Stimulated activated CD4-positive, alpha-beta T cell treated with anti-CD3 and anti-CD28 coated beads, Interleukin-12 subunit alpha, Interleukin-12 subunit beta, amount 100 ng/mL, for 48 hours (primary cell): ENCODE data around the gene PSME2.

Source experiments
- DNase-seq, 3 donors: peaks; one replicate each; pipeline ENCODE4 v3.0.0-alpha.2; 2020; ENCODE audit warnings: low read depth in 2 of 3, low spot score in 1 of 3

Gene PSME2

GRCh38 chr14:24136684-24137528 is 9.5 kb downstream of the PSME2 start:
- DNase-seq, result no peak

- DNase-seq, result peak; percentile 92 to 97 (median 93)
Observed at GRCh38 chr14:24135834-24136683, 10.4 kb downstream of the PSME2 start, which contains the start of gene PSME1. TSS of gene PSME1 (plus strand) at chr14:24136194. CDS start at chr14:24136263, 69 bp downstream.

- no peak for DNase-seq
Observed at GRCh38 chr14:24135584-24135833, 10.9 kb downstream of the PSME2 start.

GRCh38 chr14:24133735-24134134 is 12.7 kb downstream of the PSME2 start:
- no peak for DNase-seq

- DNase-seq, result no peak
Observed at GRCh38 chr14:24132976-24133375, 13.4 kb downstream of the PSME2 start.

- no peak for DNase-seq
Observed at GRCh38 chr14:24132061-24132685, 14.2 kb downstream of the PSME2 start.

GRCh38 chr14:24131549-24131966 is 14.9 kb downstream of the PSME2 start:
- no peak for DNase-seq

GRCh38 chr14:24130717-24131548 is 15.5 kb downstream of the PSME2 start:
- no peak for DNase-seq

- no peak for DNase-seq
Observed at GRCh38 chr14:24130380-24130716, 16.1 kb downstream of the PSME2 start, which contains the start of gene FITM1. TSS of gene FITM1 (plus strand) at chr14:24130659. CDS start at chr14:24131564, 905 bp downstream.

GRCh38 chr14:24129410-24129998 is 16.9 kb downstream of the PSME2 start:
- no peak for DNase-seq

GRCh38 chr14:24127673-24128072 is 18.7 kb downstream of the PSME2 start:
- DNase-seq, result no peak

GRCh38 chr14:24126939-24127338 is 19.5 kb downstream of the PSME2 start:
- DNase-seq, result no peak

GRCh38 chr14:24123424-24124417 is 22.7 kb downstream of the PSME2 start:
- DNase-seq, result no peak

- DNase-seq, result no peak
Observed at GRCh38 chr14:24122898-24123297, 23.5 kb downstream of the PSME2 start.

GRCh38 chr14:24122416-24122815 is 24.0 kb downstream of the PSME2 start:
- no peak for DNase-seq

GRCh38 chr14:24121210-24121609 is 25.2 kb downstream of the PSME2 start:
- DNase-seq, result no peak

GRCh38 chr14:24119691-24120090 is 26.7 kb downstream of the PSME2 start:
- no peak for DNase-seq

GRCh38 chr14:24117179-24117578 is 29.2 kb downstream of the PSME2 start:
- DNase-seq, result no peak

- DNase-seq, result no peak
Observed at GRCh38 chr14:24116128-24116814, 30.1 kb downstream of the PSME2 start.
